SK-N-SH treated with all-trans-retinoic acid at 6 μM for 48 hours (cell line): Measurements from ENCODE around the gene ITPKB.

Experiments
- ESRRG ChIP-seq: fragments of 250-450 bp; sonication (Bioruptor Pico); IDR thresholded peaks from 2 replicates; pipeline ENCODE4 v1.6.1; 2021; ENCODE audit warnings: mild to moderate bottlenecking
- TOX ChIP-seq: fragments of 250-450 bp; sonication (Bioruptor Pico); IDR thresholded peaks from 2 replicates; pipeline ENCODE4 v1.8.0; 2021; ENCODE audit warnings: mild to moderate bottlenecking, moderate library complexity, borderline replicate concordance
- ZFP3 ChIP-seq: fragments of 250-450 bp; sonication (Bioruptor Pico); IDR thresholded peaks from 2 replicates; pipeline ENCODE4 v1.5.0; 2020; ENCODE audit warnings: mild to moderate bottlenecking, moderate library complexity

- TF ChIP-seq ZFP3 (no peak), ESRRG (no peak), TOX (CRISPR knock-in tag) (no peak)
These were observed 106.1 kb downstream of the ITPKB start for GRCh38 chr1:226632922-226633351.
